ENCODE measurements around the gene CUL3.
"Not testable (repeated sequence)": the region's sequence is repeated elsewhere in the genome, so short reads cannot be mapped to it uniquely, and the experiment has no call there.

The CUL3 gene

DNA sequence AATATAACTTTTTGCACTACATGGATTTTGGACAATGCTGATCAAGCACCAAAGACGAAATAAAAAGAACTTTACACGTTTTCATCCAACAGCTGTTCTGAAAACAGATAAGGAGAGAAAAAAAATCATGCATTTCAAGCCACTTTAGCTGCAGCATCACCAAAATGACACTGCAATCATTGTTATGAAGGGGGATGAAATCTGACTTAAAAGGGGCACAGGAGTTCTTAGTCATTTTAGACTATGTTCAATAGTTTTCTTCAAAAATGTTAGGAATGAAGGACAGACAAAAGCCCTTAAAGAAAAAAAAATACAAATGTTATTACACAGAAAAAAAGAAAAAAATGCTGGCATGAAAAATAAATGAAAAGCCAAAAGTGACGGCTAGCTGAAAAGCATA lies 71.2 kb downstream of the CUL3 start:
- H3K4me3 ChIP-seq (ENCODE audit: low read depth, low read length), result no peak overlapping the region
- TF ChIP-seq, protein P1, sequence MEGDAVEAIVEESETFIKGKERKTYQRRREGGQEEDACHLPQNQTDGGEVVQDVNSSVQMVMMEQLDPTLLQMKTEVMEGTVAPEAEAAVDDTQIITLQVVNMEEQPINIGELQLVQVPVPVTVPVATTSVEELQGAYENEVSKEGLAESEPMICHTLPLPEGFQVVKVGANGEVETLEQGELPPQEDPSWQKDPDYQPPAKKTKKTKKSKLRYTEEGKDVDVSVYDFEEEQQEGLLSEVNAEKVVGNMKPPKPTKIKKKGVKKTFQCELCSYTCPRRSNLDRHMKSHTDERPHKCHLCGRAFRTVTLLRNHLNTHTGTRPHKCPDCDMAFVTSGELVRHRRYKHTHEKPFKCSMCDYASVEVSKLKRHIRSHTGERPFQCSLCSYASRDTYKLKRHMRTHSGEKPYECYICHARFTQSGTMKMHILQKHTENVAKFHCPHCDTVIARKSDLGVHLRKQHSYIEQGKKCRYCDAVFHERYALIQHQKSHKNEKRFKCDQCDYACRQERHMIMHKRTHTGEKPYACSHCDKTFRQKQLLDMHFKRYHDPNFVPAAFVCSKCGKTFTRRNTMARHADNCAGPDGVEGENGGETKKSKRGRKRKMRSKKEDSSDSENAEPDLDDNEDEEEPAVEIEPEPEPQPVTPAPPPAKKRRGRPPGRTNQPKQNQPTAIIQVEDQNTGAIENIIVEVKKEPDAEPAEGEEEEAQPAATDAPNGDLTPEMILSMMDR (IDR thresholded peaks at IDR 0.05; ENCODE audit: control insufficient read depth, extremely low read depth, insufficient read depth), result no peak
- DNase-seq (ENCODE audit: low read depth), result no peak

GRCh38 chr2:224507789-224508188 lies 77.4 kb downstream of the CUL3 start:
- no peak overlapping the region for H3K4me3 ChIP-seq (ENCODE audit: low read depth, low read length)
- TF ChIP-seq, protein P1 (IDR thresholded peaks at IDR 0.05; ENCODE audit: control insufficient read depth, extremely low read depth, insufficient read depth), result no peak
- no peak for DNase-seq (ENCODE audit: low read depth)

GRCh38 chr2:224506494-224506893 lies 78.7 kb downstream of the CUL3 start:
- TF ChIP-seq, protein P1 (IDR thresholded peaks at IDR 0.05; ENCODE audit: control insufficient read depth, extremely low read depth, insufficient read depth), result no peak
- H3K4me3 ChIP-seq (ENCODE audit: low read depth, low read length), result no peak overlapping the region
- DNase-seq (ENCODE audit: low read depth), result no peak

- no peak for DNase-seq (ENCODE audit: low read depth)
- TF ChIP-seq, protein P1 (IDR thresholded peaks at IDR 0.05; ENCODE audit: control insufficient read depth, extremely low read depth, insufficient read depth), result no peak
- H3K4me3 ChIP-seq (ENCODE audit: low read depth, low read length), result no peak overlapping the region
Measured at GRCh38 chr2:224498991-224499390, 86.2 kb downstream of the CUL3 start.

- no peak for DNase-seq (ENCODE audit: low read depth)
- TF ChIP-seq, protein P1 (IDR thresholded peaks at IDR 0.05; ENCODE audit: control insufficient read depth, extremely low read depth, insufficient read depth), result no peak
Measured at GRCh38 chr2:224492531-224492930, 92.6 kb downstream of the CUL3 start.

DNA sequence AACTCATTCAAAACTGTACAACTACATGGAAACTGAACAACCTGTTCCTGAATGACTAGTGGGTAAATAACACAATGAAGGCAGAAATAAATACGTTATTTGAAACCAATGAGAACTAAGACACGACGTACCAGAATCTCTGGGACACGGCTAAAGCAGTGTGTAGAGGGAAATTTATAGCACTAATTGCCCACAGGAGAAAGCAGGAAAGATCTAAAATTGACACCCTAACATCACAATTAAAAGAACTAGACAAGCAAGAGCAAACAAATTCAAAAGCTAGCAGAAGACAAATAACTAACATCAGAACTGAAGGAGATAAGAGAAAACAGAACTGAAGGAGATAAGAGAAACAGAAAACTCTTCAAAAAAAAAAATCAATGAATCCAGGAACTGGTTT lies 97.2 kb downstream of the CUL3 start:
- not testable (repeated sequence) for H3K4me3 ChIP-seq (ENCODE audit: low read depth, low read length); DNase-seq (ENCODE audit: low read depth)

More at GRCh38 chr2:224492531-224492930, 92.6 kb downstream of the CUL3 start:
- no peak overlapping the region for H3K4me3 ChIP-seq (ENCODE audit: low read depth, low read length)

DNA sequence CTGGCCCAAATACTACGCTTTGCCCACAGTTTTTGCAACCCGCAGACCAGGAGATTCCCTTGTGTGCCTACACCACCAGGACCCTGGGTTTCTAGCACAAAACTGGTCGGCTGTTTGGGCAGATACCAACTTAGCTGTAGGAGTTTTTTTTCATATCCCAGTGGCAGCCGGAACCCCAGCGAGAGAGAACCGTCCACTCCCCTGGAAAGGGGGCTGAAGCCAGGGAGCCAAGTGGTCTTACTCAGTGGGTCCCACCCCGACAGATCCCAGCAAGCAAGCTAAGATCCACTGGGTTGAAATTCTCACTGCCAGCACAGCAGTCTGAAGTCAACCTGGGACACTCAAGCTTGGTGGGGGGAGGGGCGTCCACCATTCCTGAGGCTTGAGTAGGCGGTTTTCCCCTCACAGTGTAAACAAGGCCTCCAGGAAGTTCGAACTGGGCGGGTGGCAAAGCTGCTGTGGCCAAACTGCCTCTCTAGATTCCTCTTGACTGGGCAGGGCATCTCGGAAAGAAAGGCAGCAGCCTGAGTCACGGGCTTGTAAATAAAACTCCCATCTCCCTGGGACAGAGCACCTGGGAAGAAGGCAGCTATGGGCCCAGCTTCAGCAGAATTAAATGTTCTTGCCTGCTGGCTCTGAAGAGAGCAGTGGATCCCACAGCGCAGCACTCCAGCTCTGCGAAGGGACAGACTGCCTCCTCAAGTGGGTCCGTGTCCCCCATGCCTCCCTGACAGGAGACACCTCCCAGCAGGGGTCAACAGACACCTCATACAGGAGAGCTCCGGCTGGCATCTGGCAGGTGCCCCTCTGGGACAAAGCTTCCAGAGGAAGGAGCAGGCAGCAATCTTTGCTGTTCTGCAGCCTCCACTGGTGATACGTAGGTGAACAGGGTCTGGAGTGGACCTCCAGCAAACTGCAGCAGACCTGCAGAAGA lies 99.8 kb downstream of the CUL3 start:
- DNase-seq (ENCODE audit: low read depth), result peak; percentile 84
- H3K4me3 ChIP-seq (ENCODE audit: low read depth, low read length), result not testable (repeated sequence)

- H3K4me3 ChIP-seq (ENCODE audit: low read depth, low read length), result no peak overlapping the region
- DNase-seq (ENCODE audit: low read depth), result no peak
- TF ChIP-seq, protein P1 (IDR thresholded peaks at IDR 0.05; ENCODE audit: control insufficient read depth, extremely low read depth, insufficient read depth), result no peak
Measured at GRCh38 chr2:224479826-224480225, 105.3 kb downstream of the CUL3 start.

Data from LNCaP clone FGC (cell line).